HL-60 (cell line): ENCODE measurements around the gene ASCL4.

ENCODE experiments used
- DNase-seq, 2 experiments: peaks; one replicate each; pipeline ENCODE4 v3.0.0-alpha.2; 2010 to 2020; ENCODE audit warnings: low read depth in 1 of 2, low spot score in 1 of 2
- H3K27ac ChIP-seq: fragments of 250-450 bp; sonication (Bioruptor Pico); replicated peaks from 2 replicates; pipeline ENCODE4 v1.5.1; 2020; ENCODE audit warnings: mild to moderate bottlenecking, moderate library complexity
- H3K27me3 ChIP-seq: fragments of 250-450 bp; sonication (Bioruptor Pico); 2 replicates; pipeline ENCODE4 v1.5.1; 2021; ENCODE audit warnings: mild to moderate bottlenecking, moderate library complexity; ENCODE audit not compliant: insufficient read depth, poor library complexity, severe bottlenecking
- H3K4me3 ChIP-seq: replicated peaks from 2 replicates; pipeline ENCODE4 v1.5.1; 2011; ENCODE audit warnings: mild to moderate bottlenecking, control low read depth, low read length; ENCODE audit not compliant: insufficient read depth
- GABPA ChIP-seq: IDR thresholded peaks from 2 replicates; pipeline ENCODE4 v1.6.1; 2012; ENCODE audit warnings: low read depth
- POLR2AphosphoS5 ChIP-seq: IDR thresholded peaks from 2 replicates; pipeline ENCODE4 v1.6.1; 2012; ENCODE audit warnings: low read depth
- SPI1 ChIP-seq: IDR thresholded peaks from 2 replicates; pipeline ENCODE4 v1.6.1; 2012; ENCODE audit warnings: low read depth, mild to moderate bottlenecking, borderline replicate concordance
- TF ChIP-seq, protein P1 (sequence below): IDR thresholded peaks from one replicate; pipeline ENCODE4 v1.5.1; 2011; ENCODE audit warnings: low read length, control low read depth, inconsistent platforms; ENCODE audit not compliant: insufficient read depth
- TF ChIP-seq, protein P2 (sequence below): IDR thresholded peaks from 2 replicates; pipeline ENCODE4 v1.6.1; 2012; ENCODE audit warnings: low read depth; ENCODE audit not compliant: insufficient replicate concordance

ASCL4 gene

GRCh38 chr12:107807471-107808150 is 33.1 kb downstream of the ASCL4 start:
- DNase-seq = no peak
- no peaks in the 10 kb centered on the region for H3K27me3 ChIP-seq
- TF ChIP-seq SPI1 (no peak), GABPA (no peak), POLR2AphosphoS5 (no peak)
- TF ChIP-seq, protein P1, sequence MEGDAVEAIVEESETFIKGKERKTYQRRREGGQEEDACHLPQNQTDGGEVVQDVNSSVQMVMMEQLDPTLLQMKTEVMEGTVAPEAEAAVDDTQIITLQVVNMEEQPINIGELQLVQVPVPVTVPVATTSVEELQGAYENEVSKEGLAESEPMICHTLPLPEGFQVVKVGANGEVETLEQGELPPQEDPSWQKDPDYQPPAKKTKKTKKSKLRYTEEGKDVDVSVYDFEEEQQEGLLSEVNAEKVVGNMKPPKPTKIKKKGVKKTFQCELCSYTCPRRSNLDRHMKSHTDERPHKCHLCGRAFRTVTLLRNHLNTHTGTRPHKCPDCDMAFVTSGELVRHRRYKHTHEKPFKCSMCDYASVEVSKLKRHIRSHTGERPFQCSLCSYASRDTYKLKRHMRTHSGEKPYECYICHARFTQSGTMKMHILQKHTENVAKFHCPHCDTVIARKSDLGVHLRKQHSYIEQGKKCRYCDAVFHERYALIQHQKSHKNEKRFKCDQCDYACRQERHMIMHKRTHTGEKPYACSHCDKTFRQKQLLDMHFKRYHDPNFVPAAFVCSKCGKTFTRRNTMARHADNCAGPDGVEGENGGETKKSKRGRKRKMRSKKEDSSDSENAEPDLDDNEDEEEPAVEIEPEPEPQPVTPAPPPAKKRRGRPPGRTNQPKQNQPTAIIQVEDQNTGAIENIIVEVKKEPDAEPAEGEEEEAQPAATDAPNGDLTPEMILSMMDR = no peak
- TF ChIP-seq, protein P2, sequence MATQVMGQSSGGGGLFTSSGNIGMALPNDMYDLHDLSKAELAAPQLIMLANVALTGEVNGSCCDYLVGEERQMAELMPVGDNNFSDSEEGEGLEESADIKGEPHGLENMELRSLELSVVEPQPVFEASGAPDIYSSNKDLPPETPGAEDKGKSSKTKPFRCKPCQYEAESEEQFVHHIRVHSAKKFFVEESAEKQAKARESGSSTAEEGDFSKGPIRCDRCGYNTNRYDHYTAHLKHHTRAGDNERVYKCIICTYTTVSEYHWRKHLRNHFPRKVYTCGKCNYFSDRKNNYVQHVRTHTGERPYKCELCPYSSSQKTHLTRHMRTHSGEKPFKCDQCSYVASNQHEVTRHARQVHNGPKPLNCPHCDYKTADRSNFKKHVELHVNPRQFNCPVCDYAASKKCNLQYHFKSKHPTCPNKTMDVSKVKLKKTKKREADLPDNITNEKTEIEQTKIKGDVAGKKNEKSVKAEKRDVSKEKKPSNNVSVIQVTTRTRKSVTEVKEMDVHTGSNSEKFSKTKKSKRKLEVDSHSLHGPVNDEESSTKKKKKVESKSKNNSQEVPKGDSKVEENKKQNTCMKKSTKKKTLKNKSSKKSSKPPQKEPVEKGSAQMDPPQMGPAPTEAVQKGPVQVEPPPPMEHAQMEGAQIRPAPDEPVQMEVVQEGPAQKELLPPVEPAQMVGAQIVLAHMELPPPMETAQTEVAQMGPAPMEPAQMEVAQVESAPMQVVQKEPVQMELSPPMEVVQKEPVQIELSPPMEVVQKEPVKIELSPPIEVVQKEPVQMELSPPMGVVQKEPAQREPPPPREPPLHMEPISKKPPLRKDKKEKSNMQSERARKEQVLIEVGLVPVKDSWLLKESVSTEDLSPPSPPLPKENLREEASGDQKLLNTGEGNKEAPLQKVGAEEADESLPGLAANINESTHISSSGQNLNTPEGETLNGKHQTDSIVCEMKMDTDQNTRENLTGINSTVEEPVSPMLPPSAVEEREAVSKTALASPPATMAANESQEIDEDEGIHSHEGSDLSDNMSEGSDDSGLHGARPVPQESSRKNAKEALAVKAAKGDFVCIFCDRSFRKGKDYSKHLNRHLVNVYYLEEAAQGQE = no peak
- no peak overlapping the region for H3K4me3 ChIP-seq
- no peak overlapping the region for H3K27ac ChIP-seq

DNA sequence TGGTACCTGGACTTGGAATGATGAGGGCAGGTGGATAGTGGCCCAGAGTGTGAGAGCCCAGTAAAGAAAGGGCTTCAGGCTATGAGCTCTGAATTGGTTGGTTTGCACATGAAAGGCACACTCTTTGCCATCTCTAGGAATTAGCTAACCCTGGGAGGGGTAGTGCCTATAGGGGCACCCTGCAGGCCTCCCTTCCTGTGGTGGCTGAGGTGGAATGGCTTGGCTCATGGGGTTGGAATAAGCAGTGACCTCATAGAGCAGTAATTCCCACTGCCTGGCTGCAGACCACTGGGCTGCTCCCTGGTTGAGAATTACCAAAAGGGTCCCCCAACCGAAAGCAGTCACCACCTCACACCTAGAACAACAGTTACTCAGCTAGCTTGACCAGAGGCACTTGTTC is 42.7 kb downstream of the ASCL4 start:
- TF ChIP-seq GABPA = no peak
- no peak for DNase-seq
- Histone ChIP-seq H3K4me3 (no peak overlapping the region), H3K27me3 (no peaks in the 10 kb centered on the region), H3K27ac (no peak overlapping the region)

DNA sequence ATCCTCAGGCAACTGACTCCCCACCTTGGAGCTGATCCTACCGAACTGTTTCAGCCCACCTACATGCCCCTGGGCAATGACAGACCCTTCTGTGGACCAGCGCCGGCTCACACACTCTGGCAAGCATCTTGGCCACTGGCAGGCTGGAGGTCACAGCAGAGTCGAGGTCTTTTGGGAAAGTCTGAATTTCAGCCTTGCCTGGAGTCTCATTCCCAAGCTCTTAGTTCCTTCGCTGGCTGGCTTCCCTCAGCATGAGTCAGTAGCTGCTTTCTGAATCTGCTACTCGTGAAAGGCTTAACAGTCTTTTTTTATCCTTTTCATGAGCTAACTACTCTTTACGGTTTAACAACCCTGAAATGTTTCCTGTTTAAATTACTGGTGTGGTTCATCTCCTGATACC is 44.5 kb downstream of the ASCL4 start:
- H3K27me3 ChIP-seq = no peaks in the 10 kb centered on the region
- no peak for TF ChIP-seq POLR2AphosphoS5
- TF ChIP-seq, protein P1 = no peak
- no peak for TF ChIP-seq GABPA
- TF ChIP-seq SPI1 = no peak
- TF ChIP-seq, protein P2 = no peak
- no peak overlapping the region for H3K27ac ChIP-seq
- no peak for DNase-seq
- no peak overlapping the region for H3K4me3 ChIP-seq

- no peak overlapping the region for H3K27ac ChIP-seq
- no peak overlapping the region for H3K4me3 ChIP-seq
- no peak for DNase-seq
- H3K27me3 ChIP-seq = no peaks in the 10 kb centered on the region
- TF ChIP-seq SPI1 (no peak), POLR2AphosphoS5 (no peak), GABPA (no peak)
- TF ChIP-seq, protein P1 = no peak
- TF ChIP-seq, protein P2 = no peak
Measured at GRCh38 chr12:107822356-107822755, 47.9 kb downstream of the ASCL4 start.
